AG08396 (cell line): ENCODE data around the gene ACSF3.

ENCODE experiments used
- DNase-seq: peaks from one replicate; pipeline ENCODE4 v3.0.0; 2012; ENCODE audit warnings: low spot score, mixed read lengths

The ACSF3 gene

DNA sequence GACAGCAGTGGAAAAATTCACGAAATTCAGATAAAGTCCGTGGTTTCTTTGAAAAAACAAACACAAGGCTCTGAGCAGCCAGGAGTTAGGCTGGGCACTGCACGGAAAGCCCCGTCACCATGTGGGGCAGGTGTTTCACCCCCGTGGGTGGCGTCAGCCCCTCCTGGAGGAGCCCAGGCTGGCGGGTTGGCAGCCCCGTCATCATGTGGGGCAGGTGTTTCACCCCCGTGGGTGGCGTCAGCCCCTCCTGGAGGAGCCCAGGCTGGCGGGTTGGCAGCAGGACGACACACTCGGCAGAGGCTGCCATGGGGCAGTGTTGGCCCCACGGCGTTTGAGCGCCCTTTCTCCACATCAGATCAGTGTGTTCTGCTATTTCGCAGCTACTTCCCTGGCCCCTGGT, 38.1 kb downstream of the ACSF3 start:
- DNase-seq: no peak

DNA sequence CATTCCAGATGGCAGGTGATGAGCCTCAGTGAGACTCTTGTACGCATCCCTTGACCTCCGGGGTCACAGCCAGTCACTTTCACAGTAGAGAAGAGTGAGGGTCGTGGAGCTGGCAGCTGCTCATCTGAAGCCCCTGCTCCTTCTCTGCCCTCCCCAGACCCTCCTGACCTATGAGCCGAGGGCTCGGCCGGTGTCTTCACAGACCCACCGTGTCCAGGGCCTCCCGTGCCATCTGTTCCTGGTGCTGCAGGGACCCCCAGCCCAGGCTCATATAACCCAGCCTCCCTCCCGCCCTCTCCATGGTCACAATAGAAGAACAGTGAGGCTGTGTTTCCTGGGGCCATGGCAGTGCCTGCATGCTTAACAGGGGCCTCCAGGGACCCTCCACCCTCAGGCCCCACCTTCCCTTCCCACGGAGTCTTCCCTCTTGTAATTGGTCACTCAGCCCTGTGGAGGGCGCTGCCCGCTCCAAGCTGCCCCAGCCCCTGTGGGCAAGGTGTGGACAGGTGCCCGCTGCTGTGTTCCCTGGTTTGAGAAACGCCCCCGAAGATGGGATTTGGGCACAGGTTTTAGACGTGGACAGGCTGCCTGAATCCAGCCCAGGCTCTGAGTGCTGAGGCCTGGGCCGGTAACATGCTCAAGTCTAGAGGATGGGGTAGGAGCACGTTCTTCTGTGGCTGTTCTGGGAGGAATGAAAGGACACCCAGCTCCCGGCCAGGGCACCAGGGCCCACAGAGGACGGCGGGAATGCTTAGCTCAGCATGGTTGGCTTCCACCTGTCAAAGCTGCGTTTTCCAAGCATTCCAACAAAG, 38.7 kb downstream of the ACSF3 start:
- no peak for DNase-seq

- no peak for DNase-seq
These were observed 39.9 kb downstream of the ACSF3 start for GRCh38 chr16:89133457-89134127.

DNA sequence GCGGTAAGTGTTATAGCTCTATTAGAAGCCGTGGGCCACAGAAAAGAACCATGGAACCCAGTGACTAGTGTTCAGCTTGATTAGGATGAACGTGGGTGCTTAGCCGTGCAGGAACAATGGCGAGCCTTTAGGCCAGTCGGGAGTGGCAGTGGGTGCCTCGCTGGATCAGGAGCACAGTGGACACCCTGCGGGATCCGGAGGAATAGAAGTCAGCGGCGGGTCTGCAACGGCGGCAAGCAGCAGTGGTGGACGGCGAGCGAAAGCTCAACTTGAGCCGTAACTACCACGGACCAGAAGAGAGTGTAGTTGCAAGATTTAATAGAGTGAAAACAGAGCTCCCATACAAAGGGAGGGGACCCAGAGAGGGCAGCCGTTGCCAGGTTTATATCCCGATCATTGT, 40.6 kb downstream of the ACSF3 start:
- no peak for DNase-seq

DNA sequence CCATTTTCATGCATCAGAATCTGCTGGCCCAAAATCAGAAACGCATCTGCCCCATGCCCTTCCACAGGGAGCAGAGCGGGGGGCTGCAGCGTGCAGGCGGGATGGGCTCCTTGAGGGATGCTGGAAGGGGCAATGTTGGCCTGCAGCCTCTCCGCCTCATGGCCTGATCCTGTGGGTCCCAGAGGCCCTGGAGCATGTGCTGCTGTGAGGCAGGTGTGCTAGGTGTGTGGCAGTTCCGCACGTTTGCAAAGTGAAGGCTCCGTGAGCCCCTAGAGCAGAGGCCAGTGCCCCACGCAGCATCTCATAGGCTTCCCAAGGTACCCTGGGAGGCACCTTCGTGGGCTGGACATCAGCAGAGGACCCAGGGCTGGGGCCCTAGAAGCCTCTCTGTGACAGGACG, 41.5 kb downstream of the ACSF3 start:
- no peak for DNase-seq

DNA sequence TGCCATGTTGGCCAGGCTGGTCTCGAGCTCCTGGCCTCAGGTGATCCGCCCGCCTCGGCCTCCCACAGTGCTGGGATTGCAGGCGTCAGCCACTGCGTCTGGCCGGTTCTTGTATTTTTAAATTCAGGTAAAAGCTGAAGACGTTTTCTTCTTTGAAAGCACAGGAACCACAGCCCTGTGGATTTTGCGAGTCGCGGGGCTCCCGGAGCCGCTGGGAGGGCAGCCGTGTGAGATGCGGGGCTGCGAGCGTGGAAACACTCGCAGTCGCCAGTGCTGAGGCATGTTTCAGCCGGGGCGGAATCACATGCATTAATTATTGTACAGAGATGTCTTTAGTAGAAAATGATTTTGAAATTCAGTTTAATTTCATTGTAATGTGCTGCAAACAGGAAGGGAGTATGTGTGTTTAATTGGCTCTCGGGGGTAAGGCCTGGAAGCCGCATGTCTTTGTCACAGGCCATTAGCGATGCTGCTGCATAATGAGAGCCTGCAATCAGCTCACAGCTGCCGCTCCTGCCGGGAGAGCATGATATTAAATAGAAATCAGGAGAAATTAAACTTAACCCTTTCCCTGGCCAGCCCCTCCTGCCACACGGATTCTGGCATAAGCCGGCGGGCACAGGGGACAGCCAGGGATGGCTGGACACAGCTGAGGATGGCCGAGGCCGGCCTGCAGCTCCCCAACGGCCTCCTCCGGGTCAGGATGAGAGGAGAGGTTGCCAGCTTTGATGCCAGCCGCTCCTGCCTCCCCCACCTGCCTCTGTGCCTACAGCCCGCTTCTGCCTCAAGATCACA, 42.5 kb downstream of the ACSF3 start:
- no peak for DNase-seq

GRCh38 chr16:89136931-89137330, 43.3 kb downstream of the ACSF3 start:
- no peak for DNase-seq

DNA sequence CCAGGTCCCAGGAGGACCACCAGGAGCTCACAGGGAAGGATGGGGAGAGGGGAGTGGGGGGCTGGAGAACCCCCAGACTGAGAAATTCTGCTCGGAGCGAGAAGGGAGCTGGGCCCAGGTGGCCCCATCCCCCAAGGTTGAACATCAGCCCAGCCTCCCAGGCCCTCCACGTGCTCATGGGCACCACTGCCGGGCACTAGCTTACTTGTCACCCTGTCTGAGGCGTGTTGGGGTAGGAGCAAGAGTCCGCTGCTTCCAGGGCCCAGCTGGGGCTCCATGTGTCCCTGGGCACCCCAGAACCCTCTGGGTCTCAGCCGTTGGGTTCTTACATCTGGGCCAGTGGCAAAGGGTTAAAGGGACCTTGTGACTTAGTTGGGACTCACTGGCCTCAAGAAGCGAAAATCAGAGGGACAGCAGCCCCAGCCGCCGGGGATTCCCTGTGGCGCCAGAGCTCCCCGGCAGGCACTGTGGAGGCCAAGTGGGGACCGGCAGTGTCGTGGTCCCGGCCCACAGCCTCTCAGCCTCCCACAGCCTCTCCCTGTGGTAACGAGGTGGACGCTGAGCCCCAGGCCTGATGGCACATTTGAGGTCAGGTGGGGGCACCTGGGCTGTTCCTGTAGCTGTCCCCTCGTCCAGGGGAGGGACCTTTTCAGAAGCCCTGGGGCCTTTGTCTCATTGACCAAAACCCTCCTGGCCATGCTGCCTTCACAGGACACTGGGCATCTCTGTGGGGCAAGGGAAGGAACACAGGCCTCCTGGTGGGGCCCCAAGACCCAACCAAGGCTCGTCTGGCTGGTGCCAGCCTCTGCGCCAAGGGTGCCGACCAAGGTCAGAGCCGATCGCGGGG, 44.2 kb downstream of the ACSF3 start:
- DNase-seq: no peak

DNA sequence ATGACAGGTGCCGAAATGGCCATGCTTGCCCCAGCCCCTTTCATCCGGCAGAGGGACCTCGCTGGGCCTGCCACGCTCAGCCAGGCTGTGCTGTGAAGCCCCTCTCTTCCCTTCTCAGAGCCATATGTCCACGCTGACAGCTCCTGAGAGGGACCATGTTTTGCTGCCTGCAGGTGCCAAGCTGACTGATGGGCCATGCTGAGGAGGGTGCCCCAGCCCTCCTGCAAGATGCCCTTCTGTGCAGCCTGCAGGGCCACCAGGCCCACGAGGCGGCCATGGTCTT, 44.8 kb downstream of the ACSF3 start:
- no peak for DNase-seq

GRCh38 chr16:89138843-89139520, 45.3 kb downstream of the ACSF3 start:
- DNase-seq: no peak

DNA sequence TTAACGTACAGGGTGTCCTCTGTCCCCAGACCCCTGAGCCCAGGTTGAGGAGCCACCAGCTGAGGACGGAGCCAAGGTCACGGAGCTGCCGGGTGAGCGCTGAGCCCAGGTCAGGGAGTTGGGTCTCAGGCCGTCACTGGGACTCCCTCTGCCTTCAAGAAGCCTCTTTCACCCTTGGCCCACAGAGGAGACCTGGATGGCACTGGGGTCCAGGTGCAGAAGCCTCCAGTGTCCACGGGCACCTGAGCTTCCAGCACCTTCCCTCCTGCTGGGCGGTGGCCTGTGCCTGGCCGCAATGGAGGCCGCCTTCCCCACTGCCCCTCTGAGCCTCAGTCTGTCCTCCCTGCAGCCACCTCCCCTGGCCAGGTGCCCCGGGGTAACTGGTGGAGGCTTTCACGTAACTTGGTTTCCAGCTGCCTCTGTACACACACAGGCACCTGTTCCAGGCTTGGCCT, 46.3 kb downstream of the ACSF3 start:
- DNase-seq: no peak

- DNase-seq: no peak
These were observed 46.7 kb downstream of the ACSF3 start for GRCh38 chr16:89140401-89140800.

GRCh38 chr16:89140981-89141883, 47.6 kb downstream of the ACSF3 start:
- no peak for DNase-seq

- DNase-seq: no peak
These were observed 48.2 kb downstream of the ACSF3 start for GRCh38 chr16:89141884-89142267.

DNA sequence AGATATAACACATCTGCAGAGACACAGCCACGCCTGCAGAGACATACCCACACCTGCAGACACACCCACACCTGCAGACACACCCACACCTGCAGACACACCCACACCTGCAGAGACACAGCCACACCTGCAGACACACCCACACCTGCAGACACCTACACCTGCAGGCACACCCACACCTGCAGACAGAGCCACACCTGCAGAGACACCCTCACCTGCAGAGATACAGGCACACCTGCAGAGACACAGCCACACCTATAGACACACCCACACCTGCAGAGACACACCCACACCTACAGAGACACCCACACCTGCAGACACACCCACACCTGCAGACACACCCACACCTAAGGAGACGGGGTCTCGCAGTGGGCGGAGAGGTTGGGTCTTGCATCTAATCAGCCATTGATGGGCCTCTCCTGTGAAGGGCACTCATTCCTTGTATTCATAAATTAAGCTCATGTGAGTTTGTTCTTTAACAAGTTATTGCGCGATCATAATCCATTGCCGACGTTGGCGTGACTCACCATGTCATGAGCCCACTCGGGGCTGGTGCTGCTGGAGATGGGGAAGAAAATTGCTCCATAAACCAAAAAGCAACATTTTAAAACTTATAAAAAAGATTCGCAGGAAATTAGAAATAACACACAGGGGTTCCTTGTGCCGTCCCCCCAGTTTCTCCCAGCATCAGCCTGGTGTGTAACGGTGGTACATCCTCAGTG, 49.0 kb downstream of the ACSF3 start:
- DNase-seq: no peak

DNA sequence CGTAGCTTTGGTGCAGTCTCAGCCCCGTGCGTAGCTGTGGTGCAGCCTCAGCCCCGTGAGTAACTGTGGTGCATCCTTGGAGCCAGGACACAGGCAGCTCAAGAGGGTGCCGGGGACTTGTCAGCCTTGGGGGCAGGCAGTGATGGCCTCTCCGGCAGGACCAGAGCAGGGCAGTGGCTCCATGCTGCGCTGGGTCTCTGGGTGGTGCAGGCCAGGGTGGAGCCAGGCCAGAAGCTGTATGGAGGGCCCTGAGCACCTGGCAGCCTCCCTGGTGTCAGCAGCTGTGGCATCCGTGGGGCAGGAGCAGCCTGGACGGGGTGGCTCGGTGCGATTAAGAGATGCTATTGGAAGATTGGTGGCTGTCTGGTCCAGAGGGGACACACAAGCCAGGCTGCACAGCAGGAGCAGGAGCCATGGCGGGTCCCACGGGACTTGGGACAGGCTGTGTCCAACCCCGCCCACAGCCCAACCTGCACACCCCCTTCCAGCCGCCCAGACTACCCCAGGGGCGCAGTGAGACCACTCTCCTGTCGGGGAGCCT, 49.6 kb downstream of the ACSF3 start:
- DNase-seq: no peak

- DNase-seq: no peak
These were observed 50.4 kb downstream of the ACSF3 start for GRCh38 chr16:89143911-89144675.

- no peak for DNase-seq
These were observed 51.0 kb downstream of the ACSF3 start for GRCh38 chr16:89144681-89145080.
